Fibroblast of skin of abdomen (primary cell): ENCODE data around the gene SPRR4. TPM values are rescaled to one million over a fixed set of nuclear protein-coding genes. Genes with fewer than 3 reads are reported as not detected.
A peak's percentile ranks its signal among the peaks of the same experiment; 100 is the strongest.

Experiments used
- DNase-seq: peaks from one replicate; pipeline ENCODE4 v3.0.0-alpha.2; 2013
- polyA plus RNA-seq, 2 experiments: library from polyadenylated mRNA; unstranded; fragments of 120-200 nt; gene quantifications; one replicate each; pipeline ENCODE4 v1.2.1, GENCODE V29; 2013; ENCODE audit not compliant: insufficient read length in 2 of 2

SPRR4 gene, protein sequence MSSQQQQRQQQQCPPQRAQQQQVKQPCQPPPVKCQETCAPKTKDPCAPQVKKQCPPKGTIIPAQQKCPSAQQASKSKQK
- polyA plus RNA-seq (2013, experiment 1 of 2; ENCODE audit: insufficient read length) = not detected
- not detected for polyA plus RNA-seq (2013, experiment 2 of 2; ENCODE audit: insufficient read length)

DNA sequence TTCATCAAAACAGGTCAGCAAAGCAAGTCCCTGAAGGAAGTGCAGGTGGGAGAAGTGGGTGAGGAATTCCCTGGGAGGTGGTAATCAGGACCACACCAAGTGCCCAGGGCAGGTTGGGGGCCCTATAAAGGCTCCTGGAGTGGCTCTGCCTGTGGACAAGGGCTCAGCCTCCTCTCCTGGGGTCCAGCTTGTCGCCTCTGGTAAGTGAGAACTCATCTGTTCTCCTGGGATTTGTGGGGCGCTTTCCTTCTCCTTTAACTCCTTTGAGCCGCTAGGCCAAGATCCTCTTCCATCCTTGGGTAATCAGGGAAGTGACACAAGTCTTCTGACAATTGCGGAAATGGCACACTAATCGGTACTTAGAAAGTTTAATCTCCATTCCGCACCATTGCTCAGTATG, at the start of gene SPRR4:
TSS of gene SPRR4 (plus strand) at position 154 of the 400 bp plus-strand sequence. CDS start 1,243 bp downstream, outside the sequence.
- no peak for DNase-seq

DNA sequence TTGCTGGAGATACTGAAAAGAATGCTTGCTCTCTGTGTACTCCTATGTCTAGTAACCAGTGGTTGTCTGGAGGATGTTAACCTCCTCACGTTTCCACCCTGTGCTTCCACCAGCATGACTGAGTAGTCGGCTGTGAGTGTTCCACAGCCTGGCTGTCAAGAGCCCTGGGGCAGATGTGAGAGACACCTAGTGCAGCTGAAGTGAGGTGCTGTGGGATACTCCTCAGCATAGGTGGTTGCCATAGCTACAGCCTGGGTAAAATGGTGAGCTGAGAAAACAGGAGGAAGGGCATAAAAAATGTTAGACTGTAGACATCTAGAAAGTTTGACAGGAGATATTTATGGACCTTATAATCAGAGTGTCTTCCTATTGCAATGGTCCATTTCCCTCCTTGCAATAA, 46.3 kb upstream of the SPRR4 start:
- DNase-seq = no peak

DNA sequence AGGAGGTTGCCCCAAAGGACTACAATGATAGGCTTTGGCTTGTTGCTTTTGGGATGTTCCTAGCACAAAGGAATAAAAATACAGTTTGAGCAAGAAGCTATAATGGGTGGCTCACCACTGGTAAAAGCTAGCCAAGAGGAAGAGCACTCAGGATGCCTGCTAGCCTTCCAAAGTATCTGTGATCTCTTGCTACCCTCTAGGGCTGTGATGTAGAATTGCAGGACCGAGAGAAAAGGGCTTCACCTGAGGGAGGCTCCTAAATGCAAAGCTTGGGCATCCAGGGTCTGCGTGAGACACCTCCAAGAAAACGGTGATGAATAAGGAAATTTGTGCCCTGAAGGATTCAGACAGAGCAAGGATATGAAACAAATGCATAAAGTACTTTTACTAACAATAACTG, 44.4 kb upstream of the SPRR4 start:
- DNase-seq = peak; percentile 46

DNA sequence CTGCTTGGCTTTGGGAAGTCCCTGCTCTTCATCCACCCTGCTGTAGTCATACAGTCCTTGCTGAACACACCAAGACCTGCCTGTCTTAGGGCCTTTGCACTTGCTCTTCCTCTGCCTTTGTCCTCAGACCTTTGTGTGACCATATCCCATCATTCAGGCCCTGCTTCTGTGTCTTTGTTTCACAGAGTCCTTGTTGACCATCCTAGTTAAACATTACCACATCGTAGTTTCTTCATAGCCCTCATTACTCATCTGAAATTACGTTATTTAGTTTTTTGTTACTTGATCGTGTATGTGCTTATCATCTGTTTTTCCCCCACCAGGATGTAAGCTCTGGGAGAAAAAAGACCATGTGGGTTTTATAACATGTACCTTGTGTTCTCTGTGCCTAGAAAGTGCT, 41.8 kb upstream of the SPRR4 start:
- no peak for DNase-seq

DNA sequence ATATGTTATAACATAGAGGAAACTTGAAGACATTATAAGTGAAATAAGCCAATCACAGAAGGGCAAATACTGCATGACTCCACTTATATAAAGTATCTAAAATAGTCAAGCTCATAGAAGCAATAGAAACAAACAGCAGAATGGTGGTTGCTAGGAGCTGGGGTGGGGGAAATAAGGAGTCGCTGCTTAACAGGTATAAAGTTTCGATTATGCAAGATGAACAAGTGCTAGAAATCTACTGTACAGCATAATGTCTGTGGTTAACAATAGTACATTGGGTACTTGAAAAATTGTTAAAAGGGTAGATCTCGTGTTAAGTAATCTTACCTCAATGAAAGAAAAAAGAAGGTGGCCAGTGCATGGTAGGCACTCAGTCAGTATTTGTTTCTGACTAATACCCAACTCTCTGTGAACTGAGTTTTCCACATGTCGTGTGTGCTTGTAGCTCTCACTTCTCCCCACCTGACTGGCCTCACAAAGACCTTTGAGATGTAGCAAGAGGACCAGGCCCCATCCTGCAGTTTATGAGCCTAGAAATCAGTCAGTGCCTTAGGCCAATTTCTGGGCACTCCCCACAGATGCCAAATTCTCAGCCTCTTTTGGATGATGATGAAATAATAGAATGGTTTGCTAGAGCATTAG, 38.2 kb upstream of the SPRR4 start:
- no peak for DNase-seq

DNA sequence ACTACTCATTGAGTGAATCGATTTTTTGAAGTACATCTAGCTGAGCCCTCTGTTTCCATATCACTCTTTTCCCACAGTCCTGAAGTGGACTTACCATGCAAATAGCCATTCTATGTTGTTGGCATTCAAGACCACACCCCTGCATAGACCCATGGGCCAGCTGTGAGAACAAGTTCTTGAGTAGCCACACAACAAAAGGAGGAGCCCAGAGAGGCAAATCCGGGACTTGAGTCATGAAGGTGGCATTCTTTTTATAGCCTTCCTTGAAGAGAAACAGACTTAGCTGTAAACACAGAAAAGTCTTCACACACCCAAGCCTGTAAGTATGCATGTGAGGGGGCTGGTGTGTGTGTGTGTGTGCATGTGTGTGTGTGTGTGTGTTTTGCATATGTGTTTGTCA, 37.3 kb upstream of the SPRR4 start:
- DNase-seq = no peak

DNA sequence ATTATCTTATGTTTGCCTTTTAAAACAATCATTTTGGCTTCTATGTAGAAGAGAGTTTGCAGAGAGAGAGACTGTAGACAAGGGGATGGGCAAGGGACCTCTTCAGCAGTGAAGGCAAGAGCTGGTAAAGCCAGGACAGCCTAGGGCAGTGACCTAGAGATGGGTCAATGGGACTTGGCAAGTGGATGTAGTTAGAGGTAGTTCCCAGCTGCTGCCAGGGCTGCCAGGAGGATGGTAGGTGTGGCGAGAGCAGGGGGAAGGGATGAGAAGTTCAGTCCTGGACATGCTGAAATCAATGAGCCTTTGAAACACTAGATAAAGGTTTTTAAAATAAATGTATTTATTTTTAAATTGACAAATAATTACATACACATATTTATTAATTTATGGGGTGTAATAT, 29.8 kb upstream of the SPRR4 start:
- DNase-seq = no peak

DNA sequence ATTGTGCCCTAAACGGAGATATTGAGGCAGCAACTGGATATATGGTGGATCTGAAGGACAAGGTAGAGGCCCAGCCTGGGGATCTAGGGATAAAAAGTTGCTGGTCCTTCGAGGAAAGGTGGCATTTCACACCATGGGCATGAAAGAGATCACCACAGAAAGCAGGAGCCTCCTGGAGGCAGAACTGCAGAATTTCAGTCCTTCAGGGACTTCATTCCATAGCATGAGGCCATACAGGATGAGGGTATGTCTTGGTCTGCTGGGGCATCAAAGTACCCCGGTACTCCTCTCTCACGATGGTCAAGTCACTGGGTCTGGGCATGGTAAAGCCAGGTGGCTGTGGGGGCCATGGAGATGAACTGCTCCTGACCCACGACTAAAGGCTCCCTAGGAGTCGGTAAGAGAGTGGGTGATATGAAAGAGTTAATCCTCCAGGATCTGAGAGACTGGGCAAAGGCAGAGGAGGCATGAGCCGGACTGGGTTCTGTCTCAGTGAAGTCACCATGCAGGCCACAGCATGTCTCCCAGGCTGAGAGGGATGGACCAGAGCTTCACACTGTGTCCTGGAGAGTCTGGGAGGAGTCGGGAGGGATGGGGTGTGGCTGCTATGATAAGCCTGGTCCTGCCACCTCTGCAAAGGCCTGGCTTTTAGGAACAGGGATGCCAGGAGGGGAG, 29.3 kb upstream of the SPRR4 start:
- DNase-seq = no peak

DNA sequence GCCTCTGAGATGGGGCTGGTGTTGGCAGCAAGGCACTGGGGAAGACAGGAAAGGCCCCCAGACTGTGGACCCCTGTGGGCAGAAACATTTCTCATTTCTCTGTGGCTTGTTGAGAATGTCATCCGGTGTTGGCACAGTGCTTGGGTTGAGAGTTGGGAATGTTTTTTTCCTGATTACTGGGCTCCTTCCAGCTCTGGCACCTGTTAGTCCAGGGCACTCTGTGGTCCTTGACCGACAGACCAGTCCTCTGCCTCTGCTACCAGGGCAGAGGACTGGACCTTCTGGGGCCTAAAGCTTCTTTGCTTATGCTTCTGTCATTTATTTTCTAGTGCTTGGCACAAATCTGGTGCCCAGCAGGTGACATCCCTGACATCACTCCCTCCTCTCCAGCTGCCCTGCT, 28.3 kb upstream of the SPRR4 start:
- DNase-seq = no peak

DNA sequence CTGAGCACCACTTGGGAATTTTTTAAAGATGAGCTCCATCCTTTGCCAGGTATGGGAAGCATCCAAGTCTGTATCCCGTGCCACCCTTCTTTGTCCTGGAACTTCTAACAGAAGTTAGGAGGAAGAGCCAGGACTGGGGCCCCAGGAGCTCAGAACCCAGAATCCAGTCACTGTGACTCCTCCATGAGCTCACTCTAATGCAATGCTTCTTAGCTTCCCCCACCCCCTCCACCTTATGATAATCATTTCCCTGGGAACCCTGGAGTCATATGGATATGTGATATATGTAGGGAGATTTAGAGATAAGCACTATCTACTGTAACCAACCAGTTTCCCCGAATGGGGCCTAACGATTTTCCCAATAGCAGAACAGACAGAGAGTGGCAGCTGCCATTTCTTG, 24.2 kb upstream of the SPRR4 start:
- DNase-seq = no peak

DNA sequence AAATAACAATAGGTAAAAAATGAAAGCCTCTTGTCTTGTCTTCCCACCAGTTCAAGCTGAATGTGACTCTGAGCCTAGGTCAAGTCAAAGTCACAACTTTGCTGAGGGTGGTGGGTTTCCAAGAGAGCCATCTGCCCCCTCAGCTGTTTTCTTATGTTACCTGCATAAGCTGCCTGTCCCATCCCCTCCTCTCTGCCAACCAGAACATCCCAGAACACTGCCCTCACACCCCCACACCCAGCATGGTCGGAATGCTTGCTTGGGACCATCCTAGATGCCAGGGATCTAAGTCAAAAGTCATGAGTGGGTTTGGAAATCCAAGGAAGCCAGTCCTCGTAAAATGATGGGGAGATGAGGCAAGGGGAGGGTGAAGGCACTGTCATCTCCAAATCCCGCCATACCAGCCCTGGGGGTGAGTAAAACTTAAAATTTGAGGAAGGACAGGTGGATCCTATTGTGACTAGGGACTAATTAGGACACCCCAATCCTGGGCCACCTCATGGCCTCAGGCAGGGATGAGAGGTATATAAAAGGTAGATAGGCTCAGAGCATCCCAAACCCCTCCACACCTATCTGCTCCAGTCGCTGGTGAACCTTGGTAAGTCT, 23.7 kb upstream of the SPRR4 start, which contains the start of gene SPRR5:
TSS of gene SPRR5 (plus strand) at position 556 of the 606 bp plus-strand sequence. CDS start 1,349 bp downstream, outside the sequence.
- no peak for DNase-seq

DNA sequence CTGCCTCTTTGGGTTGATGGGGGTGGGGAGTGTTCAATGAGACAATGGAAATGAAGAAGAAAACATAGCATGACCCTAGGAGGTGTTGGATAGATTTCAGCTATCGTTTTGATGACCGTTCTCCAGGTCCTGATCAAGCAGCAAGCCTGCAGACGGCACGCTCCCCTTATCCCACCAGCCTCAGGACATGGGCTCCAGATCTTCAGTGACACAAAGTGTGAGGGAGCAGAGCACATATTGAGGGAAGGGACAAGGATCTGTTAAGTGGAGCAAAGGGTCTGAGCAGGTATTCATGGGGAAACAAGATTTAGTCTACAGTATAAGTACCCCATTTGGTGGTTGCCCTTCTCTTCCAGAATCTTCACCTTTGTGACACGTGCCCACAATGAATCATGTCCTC, 18.7 kb upstream of the SPRR4 start:
- DNase-seq = no peak

DNA sequence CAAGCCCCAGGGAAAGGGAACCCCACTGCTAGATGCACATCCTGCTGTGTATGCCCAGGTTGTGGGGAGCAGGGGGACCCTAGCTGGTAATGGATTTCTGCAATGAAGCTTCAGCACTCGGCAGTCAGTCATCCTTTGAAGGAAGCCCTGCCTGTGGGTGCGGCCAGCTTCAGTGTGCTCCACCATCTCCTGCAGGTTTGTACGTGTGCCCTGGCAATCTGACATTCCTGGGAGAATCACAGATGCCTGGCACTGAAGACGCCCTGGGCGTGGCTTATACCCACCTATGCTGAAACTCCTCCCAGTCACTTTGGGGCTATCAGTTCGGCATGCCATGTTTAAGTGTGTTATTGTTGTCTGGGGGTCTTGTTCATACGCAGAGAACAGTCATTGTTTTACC, 16.7 kb upstream of the SPRR4 start:
- no peak for DNase-seq

DNA sequence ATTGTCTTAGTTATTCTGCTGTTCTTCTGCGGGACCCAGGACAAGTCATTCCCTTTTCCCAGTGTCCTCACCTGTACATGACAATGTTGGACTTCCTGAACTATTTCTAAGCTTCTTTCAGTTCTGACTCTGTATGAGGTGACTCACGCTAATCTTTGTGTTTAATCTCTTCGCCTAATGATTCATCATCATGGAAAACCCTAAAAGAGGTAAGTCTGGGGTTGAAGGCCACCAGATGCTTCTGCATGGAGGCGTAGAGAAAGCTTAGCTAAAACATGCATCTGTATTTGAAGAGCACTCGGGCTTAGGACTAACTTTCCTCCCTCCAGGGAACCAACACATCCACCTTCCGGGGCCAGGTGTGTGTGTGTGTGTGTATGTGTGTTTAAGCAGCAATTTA, 16.0 kb upstream of the SPRR4 start:
- no peak for DNase-seq

DNA sequence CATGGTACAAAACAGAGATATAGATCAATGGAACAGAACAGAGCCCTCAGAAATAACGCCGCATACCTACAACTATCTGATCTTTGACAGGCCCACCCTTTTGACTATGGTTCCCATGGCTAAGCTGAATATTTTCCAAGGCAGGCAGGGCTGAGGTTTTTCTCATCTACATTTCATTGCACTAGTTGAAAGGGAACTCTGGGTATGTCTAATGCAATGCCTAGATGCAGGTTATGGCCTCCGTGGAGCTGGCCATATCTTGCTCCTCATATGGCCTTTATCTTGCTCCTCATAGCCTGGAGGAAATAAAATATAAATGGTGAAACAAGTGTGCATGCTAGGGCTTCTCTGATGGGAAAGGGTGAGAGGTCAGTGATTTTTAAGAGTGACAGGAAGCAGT, 12.9 kb upstream of the SPRR4 start:
- no peak for DNase-seq

DNA sequence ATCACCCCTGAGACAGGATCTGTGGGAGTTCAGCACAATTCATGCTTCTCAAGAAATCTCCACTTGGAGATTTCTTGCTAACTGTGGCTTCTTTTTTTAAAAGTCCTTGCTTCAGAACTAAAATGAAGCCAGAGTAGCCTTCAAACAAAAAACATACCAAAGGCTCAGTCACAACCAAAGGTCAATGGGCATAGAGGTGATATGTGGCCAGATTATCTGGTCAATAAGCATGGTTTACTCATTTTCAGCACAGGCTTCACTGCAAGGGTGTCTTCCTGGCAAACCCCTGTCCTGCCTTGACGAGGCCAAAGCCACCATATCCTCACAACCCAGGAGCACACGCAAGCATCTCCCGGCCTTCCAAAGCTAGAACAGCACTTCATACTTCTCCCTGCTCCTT, 11.2 kb upstream of the SPRR4 start:
- DNase-seq = no peak

DNA sequence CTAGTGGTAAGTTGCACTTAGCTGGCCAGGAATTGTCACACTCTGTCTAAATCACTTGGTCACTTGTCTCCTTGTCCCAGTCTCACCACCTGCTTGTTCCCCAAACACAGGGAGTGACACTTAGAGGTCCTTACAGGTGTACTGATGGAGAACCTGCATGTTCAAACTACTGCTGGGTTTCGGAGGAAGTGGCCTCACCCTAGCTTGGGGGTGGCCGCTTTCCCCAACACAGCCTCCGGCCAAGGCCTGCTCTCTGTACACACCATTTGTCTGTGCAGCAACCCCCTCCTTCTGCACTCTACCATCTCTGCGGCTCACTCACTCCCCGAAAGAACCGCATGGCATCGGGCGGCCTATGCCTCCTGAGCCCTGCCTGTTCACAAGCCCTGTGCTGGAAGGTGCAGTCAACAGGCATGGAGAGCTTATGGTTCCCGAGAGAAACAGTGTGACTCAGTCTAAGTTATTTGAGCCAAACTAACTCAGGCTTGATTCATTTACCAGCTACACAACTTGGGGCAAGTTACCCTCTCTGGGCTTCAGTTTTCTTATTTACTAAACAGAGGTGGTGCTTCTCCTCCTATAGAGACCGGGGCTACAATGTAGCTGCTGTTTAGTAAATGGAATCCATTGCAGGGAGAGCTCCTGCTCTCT, 10.5 kb upstream of the SPRR4 start:
- no peak for DNase-seq

DNA sequence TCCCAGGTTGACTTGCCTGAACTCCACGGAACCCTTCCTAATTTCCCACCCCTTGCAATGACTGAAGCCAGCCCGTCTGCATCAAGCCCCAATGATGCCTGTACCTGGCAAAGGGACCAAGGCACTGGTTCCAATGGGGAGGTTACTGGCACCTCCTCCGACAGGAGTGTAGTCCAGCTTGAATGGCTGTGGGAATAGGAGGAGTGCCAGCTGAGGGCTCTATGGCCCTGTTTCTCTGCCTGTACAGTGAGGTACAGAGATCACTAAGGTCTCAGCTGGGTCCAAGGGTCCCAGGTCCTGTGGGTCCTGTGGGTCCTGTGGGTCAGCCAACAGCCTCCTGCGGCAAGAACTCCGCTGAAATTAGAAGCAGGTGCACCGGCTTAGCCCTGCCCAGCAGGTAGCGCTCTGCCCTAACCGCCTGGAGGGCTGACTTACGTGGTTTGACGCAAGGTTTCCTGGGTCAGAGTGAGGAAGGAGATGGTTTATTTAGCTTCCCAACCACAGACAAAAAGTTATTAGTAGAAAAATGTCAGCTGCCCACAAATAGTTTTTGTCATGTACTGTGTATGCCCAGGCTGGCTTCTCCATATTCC, 9.9 kb upstream of the SPRR4 start:
- DNase-seq = no peak

DNA sequence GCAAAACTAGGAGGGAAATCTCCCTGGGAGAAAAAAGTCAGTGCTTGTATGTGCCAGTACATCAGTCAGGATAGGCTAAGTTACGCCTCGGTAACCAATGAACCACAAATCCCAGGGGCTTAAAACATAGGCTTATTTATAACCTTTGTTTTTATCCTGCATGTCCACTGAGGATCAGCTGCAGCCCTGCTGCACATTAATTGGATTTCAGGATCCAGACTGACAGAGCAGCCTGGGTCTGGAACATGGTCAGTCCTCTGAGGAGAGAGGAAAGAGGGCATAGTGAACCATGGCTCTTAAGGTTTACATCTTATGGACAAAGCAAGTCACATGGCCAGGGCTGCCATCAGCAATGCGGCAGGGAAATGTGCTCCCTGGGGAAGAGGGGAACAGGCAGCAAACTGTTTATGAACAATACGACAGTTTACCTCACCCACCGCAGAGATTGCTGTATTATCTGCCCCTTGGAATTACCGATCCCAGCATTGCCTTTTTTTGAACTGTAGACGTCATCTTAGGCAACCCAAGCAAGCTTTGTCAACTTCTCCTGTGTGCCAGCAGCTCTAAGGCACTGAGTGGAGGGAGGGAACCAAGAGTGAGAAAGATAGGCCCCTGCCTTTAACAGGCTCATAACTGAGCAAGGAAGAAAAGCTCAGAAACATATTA, 9.1 kb upstream of the SPRR4 start:
- no peak for DNase-seq

DNA sequence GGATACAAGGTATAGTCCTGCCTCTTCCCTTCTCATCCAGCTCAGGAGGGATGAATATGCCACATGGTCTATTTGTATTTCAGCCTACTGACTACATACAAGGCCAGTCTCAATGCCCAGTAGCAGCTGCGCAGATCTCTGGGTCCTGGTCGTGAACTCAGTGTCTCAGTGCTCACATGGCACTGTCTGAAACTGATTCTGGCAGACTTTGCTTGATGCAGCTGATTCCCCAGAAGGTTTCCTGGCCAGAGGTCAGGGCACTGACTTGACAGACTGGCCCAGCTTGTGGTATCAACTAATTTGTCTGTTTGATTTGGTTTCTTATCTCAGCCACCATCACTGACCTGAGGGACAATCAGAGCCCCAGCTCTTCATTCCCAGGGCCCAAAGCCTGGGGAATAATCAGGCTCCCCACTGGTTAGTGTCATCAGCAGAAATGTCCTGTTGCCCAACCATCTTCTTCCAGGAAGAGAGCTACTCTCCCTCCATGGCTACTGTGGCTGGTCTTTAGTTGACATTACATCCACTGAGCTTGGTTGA, 7.5 kb upstream of the SPRR4 start:
- no peak for DNase-seq

DNA sequence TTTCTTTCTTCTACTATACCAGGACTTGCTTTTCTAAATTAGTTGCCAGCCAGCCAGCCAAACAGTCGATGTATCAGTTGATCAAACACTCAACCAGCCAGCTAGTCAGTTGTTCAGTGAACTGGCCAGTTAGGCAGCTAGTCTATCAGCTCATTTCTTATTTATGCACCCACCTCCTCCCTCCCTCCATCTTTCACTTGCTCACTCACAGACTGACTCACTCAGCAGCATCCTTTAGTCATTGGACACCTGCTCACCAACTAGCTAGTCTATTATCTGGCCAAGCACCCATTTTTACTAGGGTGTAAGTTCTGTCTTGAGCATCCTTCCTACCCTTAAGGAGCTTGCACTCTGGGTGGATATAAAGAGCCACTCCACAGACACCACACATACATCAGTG, 5.9 kb upstream of the SPRR4 start:
- DNase-seq = no peak

DNA sequence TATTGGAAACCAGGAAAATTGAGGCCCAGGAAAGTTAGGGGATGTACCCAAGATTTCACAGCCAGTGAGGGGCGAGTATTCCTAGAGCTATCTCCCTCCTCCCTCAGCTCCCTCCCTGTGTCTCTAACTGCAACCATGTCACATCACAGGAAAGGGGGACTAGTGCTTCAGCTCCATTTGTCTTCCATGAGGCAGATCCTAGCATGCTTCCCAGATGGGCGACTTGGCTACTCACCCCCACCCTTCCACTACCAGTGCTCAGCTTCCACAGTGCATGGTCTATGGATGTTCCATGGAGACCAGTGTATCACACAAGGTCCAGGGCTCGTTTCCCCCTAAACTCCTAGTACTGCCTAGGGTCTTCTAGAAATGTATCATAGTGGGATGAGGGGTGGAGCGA, 4.6 kb upstream of the SPRR4 start:
- no peak for DNase-seq
